BLaER1 (cell line): ENCODE results near the gene NOP9.

Source experiments
- H3K27ac ChIP-seq: shearing (Covaris generic); formaldehyde crosslinking; 2 replicates; pipeline ENCODE4 v1.8.1; 2022
- H3K27me3 ChIP-seq: shearing (Covaris generic); formaldehyde crosslinking; 2 replicates; pipeline ENCODE4 v1.8.1; 2022
- H3K36me3 ChIP-seq: shearing (Covaris generic); formaldehyde crosslinking; 2 replicates; pipeline ENCODE4 v1.8.1; 2022
- H3K4me1 ChIP-seq: shearing (Covaris generic); formaldehyde crosslinking; 2 replicates; pipeline ENCODE4 v1.8.1; 2022
- H3K4me2 ChIP-seq: shearing (Covaris generic); formaldehyde crosslinking; 2 replicates; pipeline ENCODE4 v1.8.1; 2022
- H3K4me3 ChIP-seq: shearing (Covaris generic); formaldehyde crosslinking; 2 replicates; pipeline ENCODE4 v1.8.1; 2022
- H3K9ac ChIP-seq: shearing (Covaris generic); formaldehyde crosslinking; 2 replicates; pipeline ENCODE4 v1.8.1; 2022
- H3K9me3 ChIP-seq: shearing (Covaris generic); formaldehyde crosslinking; 2 replicates; pipeline ENCODE4 v1.8.1; 2022
- H4K20me1 ChIP-seq: shearing (Covaris generic); formaldehyde crosslinking; 2 replicates; pipeline ENCODE4 v1.8.1; 2022
- Cebpa-rat ChIP-seq: shearing (Covaris generic); IDR thresholded peaks from 2 replicates; pipeline ENCODE4 v1.8.1; 2022

NOP9 gene

GRCh38 chr14:24307575-24308341, 8.1 kb downstream of the NOP9 start, which contains the start of gene CIDEB:
Gene CIDEB, minus strand, starts transcription at chr14:24307977. Its CDS starts 119 bp downstream, at chr14:24307858.
- Histone ChIP-seq H3K4me1 (peaks cover 50% of the 10 kb centered on the region), H3K9ac (no peak within 1 kb of the TSS), H3K4me2 (0 out of 2 replicates have a peak within 1 kb of the TSS, but pooled peaks have one; percentile 31), H3K9me3 (no peaks in the 10 kb centered on the region), H4K20me1 (peaks cover 10% of the 10 kb centered on the region), H3K27ac (no peak within 1 kb of the TSS), H3K27me3 (no peaks in the 10 kb centered on the region), H3K4me3 (no peak within 1 kb of the TSS), H3K36me3 (peaks cover 69% of the 10 kb centered on the region)
- no peak for TF ChIP-seq Cebpa-rat

GRCh38 chr14:24308342-24309124, 8.9 kb downstream of the NOP9 start:
- Histone ChIP-seq H3K4me3 (no peak overlapping the region), H3K27ac (no peak overlapping the region), H3K36me3 (peaks cover 61% of the 10 kb centered on the region), H3K4me2 (0 out of 2 replicates have a peak overlapping the region, but pooled peaks have one; percentile 31), H3K9me3 (no peaks in the 10 kb centered on the region), H3K4me1 (peaks cover 58% of the 10 kb centered on the region), H3K9ac (no peak overlapping the region), H4K20me1 (peaks cover 10% of the 10 kb centered on the region), H3K27me3 (no peaks in the 10 kb centered on the region)
- no peak for TF ChIP-seq Cebpa-rat

GRCh38 chr14:24309538-24310264, 10.1 kb downstream of the NOP9 start, which contains the start of gene LTB4R2:
Gene LTB4R2, plus strand, starts transcription at chr14:24310140. Its CDS starts 525 bp downstream, at chr14:24310665.
- H3K9ac ChIP-seq = peak within 1 kb of the TSS; percentile 83
- no peaks in the 10 kb centered on the region for H3K27me3 ChIP-seq
- peak within 1 kb of the TSS; percentile 68 for H3K4me3 ChIP-seq
- H3K4me2 ChIP-seq = peak within 1 kb of the TSS; percentile 96
- peaks cover 49% of the 10 kb centered on the region for H3K36me3 ChIP-seq
- peaks cover 69% of the 10 kb centered on the region for H3K4me1 ChIP-seq
- no peak for TF ChIP-seq Cebpa-rat
- H3K27ac ChIP-seq = peak within 1 kb of the TSS; percentile 94
- peaks cover 10% of the 10 kb centered on the region for H4K20me1 ChIP-seq
- H3K9me3 ChIP-seq = no peaks in the 10 kb centered on the region

- no peaks in the 10 kb centered on the region for H3K9me3 ChIP-seq
- H3K4me2 ChIP-seq = peak overlapping the region; percentile 96
- H3K27me3 ChIP-seq = no peaks in the 10 kb centered on the region
- H3K4me1 ChIP-seq = peaks cover 75% of the 10 kb centered on the region
- H4K20me1 ChIP-seq = peaks cover 10% of the 10 kb centered on the region
- TF ChIP-seq Cebpa-rat = no peak
- H3K27ac ChIP-seq = peak overlapping the region; percentile 94
- H3K9ac ChIP-seq = peak overlapping the region; percentile 47
- peaks cover 44% of the 10 kb centered on the region for H3K36me3 ChIP-seq
- H3K4me3 ChIP-seq = peak overlapping the region; percentile 68
Measured at GRCh38 chr14:24310265-24310645, 10.6 kb downstream of the NOP9 start.

- H3K9me3 ChIP-seq = no peaks in the 10 kb centered on the region
- peaks cover 81% of the 10 kb centered on the region for H3K4me1 ChIP-seq
- H4K20me1 ChIP-seq = peaks cover 10% of the 10 kb centered on the region
- TF ChIP-seq Cebpa-rat = no peak
- peak within 1 kb of the TSS; percentile 83 for H3K9ac ChIP-seq
- peak within 1 kb of the TSS; percentile 68 for H3K4me3 ChIP-seq
- H3K27me3 ChIP-seq = no peaks in the 10 kb centered on the region
- peak within 1 kb of the TSS; percentile 94 for H3K27ac ChIP-seq
- peak within 1 kb of the TSS; percentile 96 for H3K4me2 ChIP-seq
- H3K36me3 ChIP-seq = peaks cover 44% of the 10 kb centered on the region
Measured at GRCh38 chr14:24310646-24311604, 11.3 kb downstream of the NOP9 start, which contains the start of gene LTB4R. Gene LTB4R, plus strand, starts transcription at chr14:24311502. Its CDS starts 4,150 bp downstream, at chr14:24315652.

GRCh38 chr14:24311837-24312615, 12.4 kb downstream of the NOP9 start:
- peaks cover 10% of the 10 kb centered on the region; the same call in 1 of the 2 replicates for H4K20me1 ChIP-seq
- no peaks in the 10 kb centered on the region for H3K27me3 ChIP-seq
- peak; percentile 80 for TF ChIP-seq Cebpa-rat
- H3K4me1 ChIP-seq = peaks cover 81% of the 10 kb centered on the region
- H3K4me2 ChIP-seq = peak overlapping the region; percentile 96
- peak overlapping the region; percentile 83 for H3K9ac ChIP-seq
- peak overlapping the region; percentile 68 for H3K4me3 ChIP-seq
- H3K27ac ChIP-seq = peak overlapping the region; percentile 94
- H3K9me3 ChIP-seq = no peaks in the 10 kb centered on the region
- peaks cover 39% of the 10 kb centered on the region for H3K36me3 ChIP-seq

- Histone ChIP-seq H3K27me3 (no peaks in the 10 kb centered on the region), H3K9me3 (no peaks in the 10 kb centered on the region), H3K36me3 (peaks cover 30% of the 10 kb centered on the region), H3K27ac (peak overlapping the region; percentile 94), H3K9ac (peak overlapping the region; percentile 83), H4K20me1 (peaks cover 10% of the 10 kb centered on the region; the same call in 1 of the 2 replicates), H3K4me1 (peaks cover 79% of the 10 kb centered on the region), H3K4me3 (peak overlapping the region; percentile 68), H3K4me2 (peak overlapping the region; percentile 96)
- TF ChIP-seq Cebpa-rat = no peak
Measured at GRCh38 chr14:24312736-24313507, 13.3 kb downstream of the NOP9 start.
